ENCODE data around the gene SEPTIN3. TPM values are rescaled to one million over a fixed set of nuclear protein-coding genes. Genes with fewer than 3 reads are reported as not detected.

The SEPTIN3 gene
- polyA plus RNA-seq (2011; rRNA removed) (0.22 and 0.24 TPM in 2 replicates), polyA minus RNA-seq (2011; rRNA and poly(A)+ RNA removed) (0.17 and 0.23 TPM in 2 replicates)

DNA sequence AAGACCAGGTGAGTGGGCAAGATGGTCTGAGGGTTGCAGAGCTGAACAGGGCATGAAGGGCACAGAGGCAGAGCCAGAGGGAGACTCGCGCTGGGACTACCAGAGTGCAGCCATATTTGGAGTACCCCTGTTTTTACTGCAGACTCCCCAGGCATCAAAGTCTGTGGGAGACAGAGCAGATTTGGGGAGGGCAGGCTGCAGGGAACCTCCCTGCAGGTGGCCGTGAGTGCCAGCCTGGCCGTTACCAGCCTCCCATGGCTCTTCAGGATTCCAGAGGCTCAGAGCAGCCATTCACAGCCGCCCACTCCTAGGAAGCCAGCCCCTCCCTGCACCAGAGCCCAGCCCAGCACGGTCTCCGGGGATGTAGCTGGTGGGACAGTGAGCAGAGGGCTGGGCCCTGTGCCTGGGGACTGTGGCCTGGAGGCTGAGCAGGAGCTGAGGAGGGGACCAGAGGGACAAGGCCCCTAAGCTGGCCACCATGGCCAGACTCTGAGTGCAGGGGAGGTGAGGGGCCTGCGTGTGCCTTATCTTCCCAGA is at the start of gene SEPTIN3:
Gene SEPTIN3, plus strand, starts transcription at position 334 of the 537 bp plus-strand sequence. CDS start 2,050 bp downstream, outside the sequence.
- TF ChIP-seq, protein P1, sequence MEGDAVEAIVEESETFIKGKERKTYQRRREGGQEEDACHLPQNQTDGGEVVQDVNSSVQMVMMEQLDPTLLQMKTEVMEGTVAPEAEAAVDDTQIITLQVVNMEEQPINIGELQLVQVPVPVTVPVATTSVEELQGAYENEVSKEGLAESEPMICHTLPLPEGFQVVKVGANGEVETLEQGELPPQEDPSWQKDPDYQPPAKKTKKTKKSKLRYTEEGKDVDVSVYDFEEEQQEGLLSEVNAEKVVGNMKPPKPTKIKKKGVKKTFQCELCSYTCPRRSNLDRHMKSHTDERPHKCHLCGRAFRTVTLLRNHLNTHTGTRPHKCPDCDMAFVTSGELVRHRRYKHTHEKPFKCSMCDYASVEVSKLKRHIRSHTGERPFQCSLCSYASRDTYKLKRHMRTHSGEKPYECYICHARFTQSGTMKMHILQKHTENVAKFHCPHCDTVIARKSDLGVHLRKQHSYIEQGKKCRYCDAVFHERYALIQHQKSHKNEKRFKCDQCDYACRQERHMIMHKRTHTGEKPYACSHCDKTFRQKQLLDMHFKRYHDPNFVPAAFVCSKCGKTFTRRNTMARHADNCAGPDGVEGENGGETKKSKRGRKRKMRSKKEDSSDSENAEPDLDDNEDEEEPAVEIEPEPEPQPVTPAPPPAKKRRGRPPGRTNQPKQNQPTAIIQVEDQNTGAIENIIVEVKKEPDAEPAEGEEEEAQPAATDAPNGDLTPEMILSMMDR (IDR thresholded peaks at IDR 0.05; ENCODE audit: low read depth, low read length): no peak
- peaks cover 24% of the 10 kb centered on the region for H3K27me3 ChIP-seq (ENCODE audit: control insufficient read depth, insufficient read depth, low read length)
- DNase-seq (ENCODE audit: low read depth, low spot score): no peak
- H3K27ac ChIP-seq (ENCODE audit: low read depth, low read length): no peak within 1 kb of the TSS
- no peak within 1 kb of the TSS for H3K4me3 ChIP-seq (ENCODE audit: low read depth, low read length)
- ChIA-PET CTCF (interaction anchor here (0.5 to 1.3 kb wide), 4 partner anchors 15 to 476 kb away, joined by 3 to 4 read pairs (median 3); no protein-coding TSS in a partner anchor), POLR2A (interaction anchor here (0.6 kb wide), 1 partner anchor 78 kb away, joined by 10 read pairs; no protein-coding TSS in a partner anchor)
- H3K9me3 ChIP-seq (ENCODE audit: control insufficient read depth, insufficient read depth, low read length): no peaks in the 10 kb centered on the region; the same call in 1 of the 2 replicates

DNA sequence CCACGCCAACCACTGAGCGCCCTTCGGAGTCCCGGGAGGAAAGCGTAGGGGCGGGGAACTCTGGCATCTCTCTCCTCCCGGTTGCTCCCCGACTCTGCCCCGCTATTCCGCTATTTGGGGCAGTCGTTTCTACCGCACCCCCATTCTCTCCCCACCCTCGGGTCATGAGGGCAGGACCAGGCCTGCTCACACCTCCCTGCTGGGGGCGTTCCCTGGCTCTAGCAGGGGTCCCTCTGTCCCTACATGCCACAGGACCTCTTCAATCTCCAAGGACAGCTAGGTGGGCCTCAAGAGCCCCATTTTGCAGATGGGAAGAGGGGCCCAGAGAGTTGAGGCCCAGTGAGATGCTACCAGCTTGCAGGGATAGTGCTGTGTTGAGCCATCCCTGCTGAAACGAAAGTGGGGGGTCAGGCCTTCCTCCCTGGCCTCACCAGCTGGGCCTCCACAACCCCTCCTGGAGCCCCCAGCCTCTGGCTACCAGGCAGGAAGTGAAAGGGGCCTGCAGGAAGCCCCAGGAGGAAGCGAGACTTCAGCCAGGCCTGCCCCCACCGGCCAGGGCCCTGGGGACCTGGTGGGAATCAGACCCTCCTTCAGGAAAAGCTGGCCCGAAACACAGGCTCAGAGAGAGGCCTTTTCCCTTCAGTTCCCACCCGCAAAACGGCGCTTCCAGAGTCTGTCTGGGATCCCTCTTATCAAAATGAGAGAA is 48.8 kb upstream of the SEPTIN3 start:
- Histone ChIP-seq H3K4me3 (ENCODE audit: low read depth, low read length) (no peak overlapping the region), H3K9me3 (ENCODE audit: control insufficient read depth, insufficient read depth, low read length) (peaks cover 4% of the 10 kb centered on the region; the same call in 1 of the 2 replicates), H3K27me3 (ENCODE audit: control insufficient read depth, insufficient read depth, low read length) (peaks cover 27% of the 10 kb centered on the region), H3K27ac (ENCODE audit: low read depth, low read length) (no peak overlapping the region)
- TF ChIP-seq, protein P1 (IDR thresholded peaks at IDR 0.05; ENCODE audit: low read depth, low read length): no peak
- CTCF ChIA-PET: interaction anchor here (1.6 to 1.7 kb wide), 2 partner anchors 21 to 223 kb away, joined by 5 read pairs; no protein-coding TSS in a partner anchor
- DNase-seq (ENCODE audit: low read depth, low spot score): no peak
- POLR2A ChIA-PET: no interaction called here

GRCh38 chr22:41922328-41922727 is 46.9 kb upstream of the SEPTIN3 start:
- DNase-seq (ENCODE audit: low read depth, low spot score): no peak
- Histone ChIP-seq H3K27me3 (ENCODE audit: control insufficient read depth, insufficient read depth, low read length) (peaks cover 15% of the 10 kb centered on the region), H3K27ac (ENCODE audit: low read depth, low read length) (no peak overlapping the region), H3K9me3 (ENCODE audit: control insufficient read depth, insufficient read depth, low read length) (peaks cover 4% of the 10 kb centered on the region; the same call in 1 of the 2 replicates), H3K4me3 (ENCODE audit: low read depth, low read length) (no peak overlapping the region)
- ChIA-PET POLR2A (no interaction called here), CTCF (interaction anchor here (1.2 kb wide), 1 partner anchor 177 kb away, joined by 4 read pairs; no protein-coding TSS in a partner anchor)
- TF ChIP-seq, protein P1 (IDR thresholded peaks at IDR 0.05; ENCODE audit: low read depth, low read length): no peak

GRCh38 chr22:41922940-41923594 is 46.2 kb upstream of the SEPTIN3 start:
- no peak for DNase-seq (ENCODE audit: low read depth, low spot score)
- CTCF ChIA-PET: interaction anchor here (0.8 to 1.2 kb wide), 2 partner anchors 18 to 177 kb away, joined by 3 to 4 read pairs; no protein-coding TSS in a partner anchor
- peaks cover 12% of the 10 kb centered on the region for H3K27me3 ChIP-seq (ENCODE audit: control insufficient read depth, insufficient read depth, low read length)
- POLR2A ChIA-PET: no interaction called here
- TF ChIP-seq, protein P1 (IDR thresholded peaks at IDR 0.05; ENCODE audit: low read depth, low read length): no peak
- no peak overlapping the region for H3K27ac ChIP-seq (ENCODE audit: low read depth, low read length)
- H3K9me3 ChIP-seq (ENCODE audit: control insufficient read depth, insufficient read depth, low read length): peaks cover 4% of the 10 kb centered on the region; the same call in 1 of the 2 replicates
- no peak overlapping the region for H3K4me3 ChIP-seq (ENCODE audit: low read depth, low read length)
